OCI-LY1 (cell line): ENCODE results near the gene VSX2.

Experiments
- H2AFZ ChIP-seq: fragments of 200-600 bp; sonication (generic), shearing (Covaris generic); 2 replicates; pipeline ENCODE4 v1.6.0; 2014; ENCODE audit warnings: antibody characterized with exemption, mild to moderate bottlenecking, low read length
- H3F3A ChIP-seq: fragments of 200-600 bp; sonication (generic), shearing (Covaris generic); 2 replicates; pipeline ENCODE4 v1.6.0; 2014; ENCODE audit warnings: mild to moderate bottlenecking, antibody characterized with exemption, low read length, moderate library complexity; ENCODE audit not compliant: insufficient read depth
- H3K27ac ChIP-seq: fragments of 200-600 bp; sonication (generic); 2 replicates; pipeline ENCODE4 v1.5.1; 2014; ENCODE audit warnings: low read length, mixed run types, mild to moderate bottlenecking, low read depth; ENCODE audit not compliant: poor library complexity, severe bottlenecking
- H3K27me3 ChIP-seq: fragments of 200-600 bp; sonication (generic); 2 replicates; pipeline ENCODE4 v1.6.0; 2014; ENCODE audit warnings: antibody characterized with exemption, mild to moderate bottlenecking, low read length, moderate library complexity; ENCODE audit not compliant: insufficient read depth
- H3K36me3 ChIP-seq: fragments of 200-600 bp; sonication (generic); 2 replicates; pipeline ENCODE4 v1.6.1; 2014; ENCODE audit warnings: mild to moderate bottlenecking, antibody characterized with exemption, low read length, moderate library complexity, mixed read lengths; ENCODE audit not compliant: insufficient read depth
- H3K4me1 ChIP-seq: fragments of 200-600 bp; sonication (generic); 2 replicates; pipeline ENCODE4 v1.5.1; 2014; ENCODE audit warnings: mild to moderate bottlenecking, low read length, moderate library complexity; ENCODE audit not compliant: insufficient read depth, severe bottlenecking
- H3K4me2 ChIP-seq: fragments of 200-600 bp; sonication (generic), shearing (Covaris generic); 2 replicates; pipeline ENCODE4 v1.6.1; 2014; ENCODE audit warnings: low read length
- H3K4me3 ChIP-seq: fragments of 200-600 bp; sonication (generic); 2 replicates; pipeline ENCODE4 v1.5.1; 2014; ENCODE audit warnings: low read length, low read depth, mild to moderate bottlenecking, mixed read lengths; ENCODE audit not compliant: poor library complexity, severe bottlenecking
- H3K79me2 ChIP-seq: fragments of 200-600 bp; shearing (Covaris generic); 2 replicates; pipeline ENCODE4 v1.6.1; 2016; ENCODE audit warnings: mixed run types, low read length, mixed read lengths; ENCODE audit not compliant: insufficient read depth
- H3K9ac ChIP-seq: fragments of 200-600 bp; sonication (generic), shearing (Covaris generic); 2 replicates; pipeline ENCODE4 v1.6.1; 2014; ENCODE audit warnings: mild to moderate bottlenecking, low read length, mixed read lengths
- H3K9me2 ChIP-seq: fragments of 200-600 bp; sonication (generic), shearing (Covaris generic); 2 replicates; pipeline ENCODE4 v1.6.1; 2014; ENCODE audit warnings: low read depth, mild to moderate bottlenecking, low read length, mixed read lengths
- H3K9me3 ChIP-seq: fragments of 200-600 bp; shearing (Covaris generic); 2 replicates; pipeline ENCODE4 v1.6.1; 2014; ENCODE audit warnings: low read length, mixed read lengths
- H4K20me1 ChIP-seq: fragments of 200-600 bp; sonication (generic), shearing (Covaris generic); 2 replicates; pipeline ENCODE4 v1.6.0; 2016; ENCODE audit warnings: mild to moderate bottlenecking, low read length; ENCODE audit not compliant: insufficient read depth
- CTCF ChIP-seq: fragments of 200-600 bp; sonication (generic), shearing (Covaris generic); IDR thresholded peaks from 2 replicates; pipeline ENCODE4 v1.5.1; 2017; ENCODE audit warnings: mild to moderate bottlenecking, antibody characterized with exemption, low read length, moderate library complexity, mixed read lengths
- EZH2 ChIP-seq: fragments of 200-600 bp; sonication (generic), shearing (Covaris generic); IDR thresholded peaks from 2 replicates; pipeline ENCODE4 v1.8.0; 2017; ENCODE audit warnings: borderline replicate concordance, mixed run types, mild to moderate bottlenecking, antibody characterized with exemption, low read length, moderate library complexity, mixed read lengths

Gene VSX2

GRCh38 chr14:74195623-74196022 is 43.6 kb upstream of the VSX2 start:
- H3K9me2 ChIP-seq, result no peaks in the 10 kb centered on the region
- no peaks in the 10 kb centered on the region for H3K9me3 ChIP-seq
- TF ChIP-seq CTCF (no peak), EZH2 (no peak)
- H3K36me3 ChIP-seq, result peaks cover 9% of the 10 kb centered on the region; the same call in 1 of the 2 replicates
- H3K79me2 ChIP-seq, result no peaks in the 10 kb centered on the region
- no peak overlapping the region for H2AFZ ChIP-seq
- H3K27me3 ChIP-seq, result no peaks in the 10 kb centered on the region
- H3K4me3 ChIP-seq, result no peak overlapping the region
- no peak overlapping the region for H3K9ac ChIP-seq
- H3F3A ChIP-seq, result no peaks in the 10 kb centered on the region
- H4K20me1 ChIP-seq, result no peaks in the 10 kb centered on the region
- no peak overlapping the region for H3K27ac ChIP-seq
- H3K4me1 ChIP-seq, result no peaks in the 10 kb centered on the region
- no peak overlapping the region for H3K4me2 ChIP-seq

- Histone ChIP-seq H3K4me3 (no peak overlapping the region), H4K20me1 (no peaks in the 10 kb centered on the region), H3K79me2 (no peaks in the 10 kb centered on the region), H3K9ac (no peak overlapping the region), H3K9me2 (no peaks in the 10 kb centered on the region), H3K4me1 (no peaks in the 10 kb centered on the region), H3K27ac (no peak overlapping the region), H3F3A (no peaks in the 10 kb centered on the region), H3K9me3 (no peaks in the 10 kb centered on the region), H2AFZ (no peak overlapping the region), H3K36me3 (peaks cover 19% of the 10 kb centered on the region; the same call in 1 of the 2 replicates), H3K4me2 (no peak overlapping the region), H3K27me3 (no peaks in the 10 kb centered on the region)
- TF ChIP-seq EZH2 (no peak), CTCF (no peak)
These were observed 40.6 kb upstream of the VSX2 start for GRCh38 chr14:74198441-74199234.

GRCh38 chr14:74202113-74202512 is 37.1 kb upstream of the VSX2 start:
- Histone ChIP-seq H3K9me3 (no peaks in the 10 kb centered on the region), H3K36me3 (peaks cover 19% of the 10 kb centered on the region; the same call in 1 of the 2 replicates), H3K79me2 (no peaks in the 10 kb centered on the region), H2AFZ (no peak overlapping the region), H3K4me3 (no peak overlapping the region), H3F3A (no peaks in the 10 kb centered on the region), H3K9me2 (no peaks in the 10 kb centered on the region), H3K27me3 (no peaks in the 10 kb centered on the region), H3K4me2 (no peak overlapping the region), H3K4me1 (no peaks in the 10 kb centered on the region), H3K27ac (no peak overlapping the region), H4K20me1 (no peaks in the 10 kb centered on the region), H3K9ac (no peak overlapping the region)
- TF ChIP-seq EZH2, result no peak
- TF ChIP-seq CTCF, result no peak
